GM13976 (cell line): ENCODE measurements around the gene TTC9.

ENCODE experiments used
- DNase-seq: peaks from one replicate; pipeline ENCODE4 v3.0.0; 2012; ENCODE audit warnings: low spot score
- in situ Hi-C: fragments of 300-500 bp; cut with MboI; formaldehyde crosslinking; loops from one replicate; pipeline ENCODE4 v1.12.0; 2022; ENCODE audit warnings: low sequenced_read_pairs, mixed read lengths, inconsistent platforms; ENCODE audit not compliant: unreplicated experiment
- TF ChIP-seq, protein P1 (sequence below): IDR thresholded peaks from 2 replicates; pipeline ENCODE4 v1.5.1; 2012; ENCODE audit warnings: borderline replicate concordance, mild to moderate bottlenecking; ENCODE audit not compliant: insufficient read depth; ENCODE audit errors: extremely low read depth, missing control alignments, control extremely low read depth

Gene TTC9

DNA sequence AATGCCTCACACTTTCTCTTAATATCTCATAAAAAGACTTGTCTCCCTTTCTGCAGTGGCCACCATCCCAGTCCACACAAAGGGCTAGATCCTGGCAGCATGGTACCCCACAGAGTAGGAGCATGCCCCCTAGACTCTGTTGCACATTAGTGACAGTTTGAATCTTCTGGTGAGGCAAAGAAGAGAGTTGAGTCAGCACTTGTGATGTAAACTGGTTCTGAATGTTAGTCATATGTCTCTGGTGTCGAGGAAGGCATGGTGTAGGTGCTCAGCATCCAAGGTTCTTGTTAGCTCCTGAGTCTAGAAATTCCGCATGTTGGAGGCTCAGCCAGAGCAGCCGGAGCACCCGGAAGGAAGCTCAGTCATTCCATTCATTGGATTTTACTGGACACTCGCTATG, 9.8 kb downstream of the TTC9 start:
- DNase-seq: no peak
- TF ChIP-seq, protein P1, sequence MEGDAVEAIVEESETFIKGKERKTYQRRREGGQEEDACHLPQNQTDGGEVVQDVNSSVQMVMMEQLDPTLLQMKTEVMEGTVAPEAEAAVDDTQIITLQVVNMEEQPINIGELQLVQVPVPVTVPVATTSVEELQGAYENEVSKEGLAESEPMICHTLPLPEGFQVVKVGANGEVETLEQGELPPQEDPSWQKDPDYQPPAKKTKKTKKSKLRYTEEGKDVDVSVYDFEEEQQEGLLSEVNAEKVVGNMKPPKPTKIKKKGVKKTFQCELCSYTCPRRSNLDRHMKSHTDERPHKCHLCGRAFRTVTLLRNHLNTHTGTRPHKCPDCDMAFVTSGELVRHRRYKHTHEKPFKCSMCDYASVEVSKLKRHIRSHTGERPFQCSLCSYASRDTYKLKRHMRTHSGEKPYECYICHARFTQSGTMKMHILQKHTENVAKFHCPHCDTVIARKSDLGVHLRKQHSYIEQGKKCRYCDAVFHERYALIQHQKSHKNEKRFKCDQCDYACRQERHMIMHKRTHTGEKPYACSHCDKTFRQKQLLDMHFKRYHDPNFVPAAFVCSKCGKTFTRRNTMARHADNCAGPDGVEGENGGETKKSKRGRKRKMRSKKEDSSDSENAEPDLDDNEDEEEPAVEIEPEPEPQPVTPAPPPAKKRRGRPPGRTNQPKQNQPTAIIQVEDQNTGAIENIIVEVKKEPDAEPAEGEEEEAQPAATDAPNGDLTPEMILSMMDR: no peak
- in situ Hi-C loops: no loop called here

DNA sequence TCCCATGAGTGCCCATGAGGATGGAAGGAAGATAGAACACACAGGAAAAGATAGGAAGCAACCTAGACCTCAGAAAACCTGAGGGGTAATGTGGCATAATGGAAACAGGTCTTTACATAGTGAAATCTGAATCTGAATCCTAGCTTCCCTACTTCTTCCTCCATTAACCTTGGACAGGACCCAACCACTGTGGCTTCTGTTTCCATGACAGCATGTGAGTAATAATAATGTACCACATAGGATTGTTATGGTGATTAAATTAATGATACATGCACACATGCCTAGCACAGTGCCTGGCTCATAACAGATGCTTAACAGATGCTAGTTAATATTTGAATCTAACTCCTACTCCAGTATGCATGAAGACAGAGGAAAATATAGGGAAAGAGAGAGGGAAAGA, 11.2 kb downstream of the TTC9 start:
- in situ Hi-C loops: no loop called here
- TF ChIP-seq, protein P1: no peak
- DNase-seq: no peak

DNA sequence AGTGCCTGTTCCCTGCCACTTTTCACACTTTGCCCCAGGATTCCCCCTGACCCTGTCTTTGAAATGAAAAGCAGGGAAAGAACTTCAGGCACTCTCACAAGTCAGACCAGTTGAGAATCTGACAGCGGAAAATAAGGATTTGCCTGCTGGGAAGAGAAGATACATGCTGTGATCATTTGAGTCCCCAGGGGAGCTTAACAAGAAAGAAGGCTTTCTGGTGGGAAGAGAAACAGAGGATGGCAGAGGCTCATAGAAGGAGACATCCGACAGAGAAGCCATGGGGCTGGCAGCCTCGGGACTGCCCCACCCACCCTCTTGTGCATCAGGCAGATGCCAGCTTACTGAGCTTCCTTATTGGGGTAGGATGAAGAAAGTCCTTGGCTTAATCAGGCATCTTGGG, 11.9 kb downstream of the TTC9 start:
- DNase-seq: no peak
- TF ChIP-seq, protein P1: no peak
- in situ Hi-C loops: no loop called here

DNA sequence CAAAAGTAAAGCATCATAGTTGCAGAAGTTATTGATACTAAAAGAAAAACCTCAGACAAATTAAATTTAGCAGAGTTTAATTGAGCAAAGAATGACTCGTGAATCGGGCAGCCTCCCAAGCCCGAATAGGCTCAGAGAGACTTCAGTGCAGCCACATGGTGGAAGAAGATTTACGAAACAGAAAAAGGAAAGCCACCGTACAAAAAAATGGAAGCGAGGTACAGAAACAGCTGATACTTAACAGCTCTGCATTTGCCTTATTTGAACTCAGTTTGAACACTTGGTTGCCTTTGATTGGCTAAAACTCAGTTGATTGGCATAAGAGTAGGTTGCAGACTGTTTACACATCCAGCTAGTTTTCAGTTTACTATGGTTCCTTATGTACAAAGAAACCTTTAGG, 12.9 kb downstream of the TTC9 start:
- peak; percentile 30 for DNase-seq
- TF ChIP-seq, protein P1: no peak
- in situ Hi-C loops: no loop called here

DNA sequence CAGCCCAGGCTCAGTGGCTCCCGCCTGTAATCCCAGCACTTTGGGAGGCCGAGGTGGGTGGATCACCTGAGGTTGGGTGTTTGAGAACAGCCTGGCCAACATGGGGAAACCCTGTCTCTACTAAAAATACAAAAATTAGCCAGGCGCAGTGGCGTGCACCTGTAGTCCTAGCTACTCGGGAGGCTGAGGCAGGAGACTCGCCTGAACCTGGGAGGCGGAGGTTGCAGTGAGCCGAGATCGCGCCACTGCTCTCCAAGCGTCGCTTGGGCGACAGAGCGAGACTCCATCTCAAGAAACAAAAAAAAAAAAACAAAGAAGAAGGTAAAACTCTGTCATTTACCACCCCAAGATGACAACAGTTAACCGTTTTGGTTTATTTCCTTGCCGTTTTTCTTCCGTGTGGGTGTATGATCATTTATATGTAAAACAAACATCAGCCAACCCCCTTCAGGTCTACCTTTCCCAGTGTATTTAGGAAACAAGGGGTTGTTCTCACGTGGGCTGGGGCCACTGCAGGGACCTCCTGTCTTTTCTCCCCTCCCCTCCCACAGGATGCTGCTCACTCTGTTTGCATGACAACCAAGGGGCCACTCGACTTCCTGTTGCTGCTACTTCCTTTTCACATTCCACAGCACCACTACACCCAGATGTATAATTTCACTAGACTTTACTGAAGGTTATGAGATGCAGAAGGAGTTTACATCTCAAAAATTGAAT, 13.6 kb downstream of the TTC9 start:
- in situ Hi-C loops: no loop called here
- DNase-seq: peak; percentile 70

DNA sequence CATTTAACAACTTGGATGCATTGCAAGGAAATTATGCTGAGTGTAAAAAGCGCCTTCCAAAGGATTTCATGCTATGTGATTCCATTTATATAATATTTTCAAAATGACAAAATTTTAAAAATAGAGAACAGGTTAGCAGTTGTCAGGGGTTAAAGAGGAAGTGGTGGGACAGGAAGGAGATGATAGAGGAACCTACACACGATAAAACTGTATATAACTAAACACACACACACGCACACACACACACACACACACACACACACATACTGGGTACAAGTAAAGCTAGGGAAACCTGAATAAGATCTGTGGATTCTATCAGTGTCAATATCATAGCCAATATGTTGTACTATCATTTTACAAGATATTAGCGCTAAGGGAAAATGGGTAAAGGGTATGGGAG, 17.2 kb downstream of the TTC9 start:
- TF ChIP-seq, protein P1: no peak
- no peak for DNase-seq
- in situ Hi-C loops: no loop called here

More for the DNA sequence above, 13.6 kb downstream of the TTC9 start:
- TF ChIP-seq, protein P1: no peak
